Activated T-helper 1 cell treated with anti-CD3 and anti-CD28 coated beads, Interleukin-12 subunit alpha, Interleukin-12 subunit beta, Interleukin-2, Interleukin-4 antibody, amounts not matched to agents 30 ng/mL and 10 ng/mL and 1 ng/mL, durations not matched to agents 14 hours and 24 hours and 36 hours (primary cell): ENCODE data around the gene RAMACL. TPM values are rescaled to one million over a fixed set of nuclear protein-coding genes. Genes with fewer than 3 reads are reported as not detected.

Experiments
- DNase-seq: peaks from one replicate; pipeline ENCODE4 v3.0.0; 2021; ENCODE audit warnings: low spot score
- H3K27ac Mint-ChIP-seq: one replicate; pipeline ENCODE4 v1.8.0; 2021; ENCODE audit warnings: mild to moderate bottlenecking, mixed read lengths
- H3K27me3 Mint-ChIP-seq: one replicate; pipeline ENCODE4 v1.8.0; 2022; ENCODE audit warnings: mild to moderate bottlenecking, moderate library complexity, mixed read lengths; ENCODE audit not compliant: insufficient read depth
- H3K36me3 Mint-ChIP-seq: one replicate; pipeline ENCODE4 v1.8.0; 2021; ENCODE audit warnings: low read depth, mixed read lengths
- H3K4me1 Mint-ChIP-seq: one replicate; pipeline ENCODE4 v1.8.0; 2021; ENCODE audit warnings: low read depth, mixed read lengths
- H3K4me3 Mint-ChIP-seq: one replicate; pipeline ENCODE4 v1.8.0; 2021; ENCODE audit warnings: mild to moderate bottlenecking, moderate library complexity, mixed read lengths
- H3K9me3 Mint-ChIP-seq: one replicate; pipeline ENCODE4 v1.8.0; 2021; ENCODE audit warnings: mixed read lengths
- intact Hi-C: fragments of 100-400 bp; cut with micrococcal nuclease; formaldehyde crosslinking; loops from one replicate; pipeline ENCODE4 v1.15.1; 2024
- total RNA-seq: library from RNA; stranded (reverse); gene quantifications from 2 replicates; pipeline ENCODE4 v1.2.3, GENCODE V29; 2022

RAMACL gene
- total RNA-seq, 1 donor from 2014 or later: 0.29 TPM

GRCh38 chr6:166560222-166560621 lies 26.3 kb downstream of the RAMACL start:
- H3K4me3 Mint-ChIP-seq: no peak overlapping the region
- H3K27ac Mint-ChIP-seq: no peak overlapping the region
- intact Hi-C loops: no loop called here
- peaks cover 4% of the 10 kb centered on the region for H3K4me1 Mint-ChIP-seq
- H3K36me3 Mint-ChIP-seq: no peaks in the 10 kb centered on the region
- no peak for DNase-seq
- H3K9me3 Mint-ChIP-seq: no peaks in the 10 kb centered on the region
- peaks cover 7% of the 10 kb centered on the region for H3K27me3 Mint-ChIP-seq

- Mint-ChIP-seq H3K4me1 (peaks cover 4% of the 10 kb centered on the region), H3K27me3 (peaks cover 7% of the 10 kb centered on the region), H3K4me3 (no peak overlapping the region), H3K36me3 (no peaks in the 10 kb centered on the region), H3K9me3 (no peaks in the 10 kb centered on the region), H3K27ac (no peak overlapping the region)
- DNase-seq: no peak
- intact Hi-C loops: no loop called here
Measured at GRCh38 chr6:166559662-166560061, 26.8 kb downstream of the RAMACL start.

- intact Hi-C loops: no loop called here
- no peaks in the 10 kb centered on the region for H3K9me3 Mint-ChIP-seq
- H3K36me3 Mint-ChIP-seq: no peaks in the 10 kb centered on the region
- no peak overlapping the region for H3K4me3 Mint-ChIP-seq
- peaks cover 7% of the 10 kb centered on the region for H3K27me3 Mint-ChIP-seq
- peaks cover 4% of the 10 kb centered on the region for H3K4me1 Mint-ChIP-seq
- no peak for DNase-seq
- H3K27ac Mint-ChIP-seq: no peak overlapping the region
Measured at GRCh38 chr6:166559211-166559610, 27.3 kb downstream of the RAMACL start.

- H3K4me3 Mint-ChIP-seq: no peak overlapping the region
- no peaks in the 10 kb centered on the region for H3K9me3 Mint-ChIP-seq
- H3K36me3 Mint-ChIP-seq: no peaks in the 10 kb centered on the region
- intact Hi-C loops: no loop called here
- H3K4me1 Mint-ChIP-seq: peaks cover 4% of the 10 kb centered on the region
- no peak overlapping the region for H3K27ac Mint-ChIP-seq
- DNase-seq: no peak
- peaks cover 7% of the 10 kb centered on the region for H3K27me3 Mint-ChIP-seq
Measured at GRCh38 chr6:166558156-166559005, 28.1 kb downstream of the RAMACL start.

GRCh38 chr6:166556863-166557322 lies 29.6 kb downstream of the RAMACL start:
- Mint-ChIP-seq H3K27me3 (peaks cover 5% of the 10 kb centered on the region), H3K27ac (no peak overlapping the region), H3K9me3 (no peaks in the 10 kb centered on the region), H3K4me3 (no peak overlapping the region), H3K36me3 (no peaks in the 10 kb centered on the region), H3K4me1 (peaks cover 4% of the 10 kb centered on the region)
- no peak for DNase-seq
- intact Hi-C loops: no loop called here

- no peaks in the 10 kb centered on the region for H3K36me3 Mint-ChIP-seq
- H3K4me3 Mint-ChIP-seq: no peak overlapping the region
- intact Hi-C loops: no loop called here
- no peak overlapping the region for H3K27ac Mint-ChIP-seq
- no peaks in the 10 kb centered on the region for H3K9me3 Mint-ChIP-seq
- no peak for DNase-seq
- peaks cover 4% of the 10 kb centered on the region for H3K4me1 Mint-ChIP-seq
- peaks cover 2% of the 10 kb centered on the region for H3K27me3 Mint-ChIP-seq
Measured at GRCh38 chr6:166556336-166556735, 30.1 kb downstream of the RAMACL start.

- no peaks in the 10 kb centered on the region for H3K36me3 Mint-ChIP-seq
- intact Hi-C loops: no loop called here
- H3K27ac Mint-ChIP-seq: no peak overlapping the region
- peaks cover 4% of the 10 kb centered on the region for H3K27me3 Mint-ChIP-seq
- DNase-seq: no peak
- H3K9me3 Mint-ChIP-seq: no peaks in the 10 kb centered on the region
- peaks cover 4% of the 10 kb centered on the region for H3K4me1 Mint-ChIP-seq
- no peak overlapping the region for H3K4me3 Mint-ChIP-seq
Measured at GRCh38 chr6:166555086-166555485, 31.4 kb downstream of the RAMACL start.

- intact Hi-C loops: no loop called here
- peaks cover 4% of the 10 kb centered on the region for H3K27me3 Mint-ChIP-seq
- H3K4me3 Mint-ChIP-seq: no peak overlapping the region
- H3K9me3 Mint-ChIP-seq: no peaks in the 10 kb centered on the region
- DNase-seq: no peak
- H3K27ac Mint-ChIP-seq: no peak overlapping the region
- no peaks in the 10 kb centered on the region for H3K36me3 Mint-ChIP-seq
- H3K4me1 Mint-ChIP-seq: peaks cover 4% of the 10 kb centered on the region
Measured at GRCh38 chr6:166554316-166554715, 32.2 kb downstream of the RAMACL start.

GRCh38 chr6:166553563-166554271 lies 32.8 kb downstream of the RAMACL start:
- Mint-ChIP-seq H3K4me1 (peaks cover 4% of the 10 kb centered on the region), H3K4me3 (no peak overlapping the region), H3K27me3 (peaks cover 4% of the 10 kb centered on the region), H3K9me3 (no peaks in the 10 kb centered on the region), H3K36me3 (no peaks in the 10 kb centered on the region), H3K27ac (no peak overlapping the region)
- DNase-seq: no peak
- intact Hi-C loops: no loop called here

- no peak for DNase-seq
- peaks cover 4% of the 10 kb centered on the region for H3K27me3 Mint-ChIP-seq
- no peaks in the 10 kb centered on the region for H3K36me3 Mint-ChIP-seq
- H3K4me1 Mint-ChIP-seq: peaks cover 4% of the 10 kb centered on the region
- H3K4me3 Mint-ChIP-seq: no peak overlapping the region
- no peaks in the 10 kb centered on the region for H3K9me3 Mint-ChIP-seq
- intact Hi-C loops: no loop called here
- H3K27ac Mint-ChIP-seq: no peak overlapping the region
Measured at GRCh38 chr6:166552600-166552999, 33.9 kb downstream of the RAMACL start.

GRCh38 chr6:166551754-166552495 lies 34.6 kb downstream of the RAMACL start:
- intact Hi-C loops: no loop called here
- DNase-seq: no peak
- H3K4me1 Mint-ChIP-seq: peaks cover under 1% of the 10 kb centered on the region
- H3K27me3 Mint-ChIP-seq: peaks cover 4% of the 10 kb centered on the region
- H3K27ac Mint-ChIP-seq: no peak overlapping the region
- H3K4me3 Mint-ChIP-seq: no peak overlapping the region
- no peaks in the 10 kb centered on the region for H3K9me3 Mint-ChIP-seq
- no peaks in the 10 kb centered on the region for H3K36me3 Mint-ChIP-seq

GRCh38 chr6:166546653-166547052 lies 39.8 kb downstream of the RAMACL start:
- intact Hi-C loops: no loop called here
- Mint-ChIP-seq H3K9me3 (no peaks in the 10 kb centered on the region), H3K4me1 (peaks cover 7% of the 10 kb centered on the region), H3K4me3 (no peak overlapping the region), H3K27me3 (peaks cover 2% of the 10 kb centered on the region), H3K27ac (no peak overlapping the region), H3K36me3 (no peaks in the 10 kb centered on the region)
- DNase-seq: no peak
